IPS-NIHi11 (cell line): ENCODE results near the gene SLC43A1.
"Not testable (repeated sequence)": the region's sequence is repeated elsewhere in the genome, so short reads cannot be mapped to it uniquely, and the experiment has no call there.

ENCODE experiments used
- DNase-seq: peaks from one replicate; pipeline ENCODE4 v3.0.0; 2012; ENCODE audit warnings: mixed read lengths, low spot score

Gene SLC43A1

GRCh38 chr11:57515332-57516060 lies at the start of gene SLC43A1:
TSS of gene SLC43A1 (minus strand) at chr11:57515702. CDS start at chr11:57514111, 1,591 bp downstream.
- DNase-seq, result peak; percentile 63

GRCh38 chr11:57562596-57562995 lies 47.1 kb upstream of the SLC43A1 start:
- DNase-seq, result no peak

GRCh38 chr11:57560146-57560545 lies 44.6 kb upstream of the SLC43A1 start:
- no peak for DNase-seq

GRCh38 chr11:57556041-57556440 lies 40.5 kb upstream of the SLC43A1 start:
- no peak for DNase-seq

GRCh38 chr11:57555393-57555792 lies 39.9 kb upstream of the SLC43A1 start:
- DNase-seq, result no peak

GRCh38 chr11:57552479-57552878 lies 37.0 kb upstream of the SLC43A1 start:
- no peak for DNase-seq

GRCh38 chr11:57551941-57552340 lies 36.4 kb upstream of the SLC43A1 start:
- DNase-seq, result no peak

GRCh38 chr11:57549983-57550382 lies 34.5 kb upstream of the SLC43A1 start:
- DNase-seq, result no peak

- peak; percentile 2 for DNase-seq
Observed at GRCh38 chr11:57547854-57548377, 32.4 kb upstream of the SLC43A1 start.

GRCh38 chr11:57546869-57547475 lies 31.5 kb upstream of the SLC43A1 start:
- peak; percentile 72 for DNase-seq

GRCh38 chr11:57546451-57546850 lies 30.9 kb upstream of the SLC43A1 start:
- DNase-seq, result peak; percentile 1

- peak; percentile 12 for DNase-seq
Observed at GRCh38 chr11:57545883-57546282, 30.4 kb upstream of the SLC43A1 start.

GRCh38 chr11:57544566-57544965 lies 29.1 kb upstream of the SLC43A1 start:
- DNase-seq, result no peak

GRCh38 chr11:57543593-57543992 lies 28.1 kb upstream of the SLC43A1 start:
- peak; percentile 33 for DNase-seq

- peak; percentile 13 for DNase-seq
Observed at GRCh38 chr11:57542582-57542981, 27.1 kb upstream of the SLC43A1 start.

GRCh38 chr11:57541169-57541568 lies 25.7 kb upstream of the SLC43A1 start:
- no peak for DNase-seq

GRCh38 chr11:57539342-57539741 lies 23.8 kb upstream of the SLC43A1 start:
- DNase-seq, result no peak

- peak; percentile 29 for DNase-seq
Observed at GRCh38 chr11:57536947-57537619, 21.6 kb upstream of the SLC43A1 start, which contains the start of gene SMTNL1. TSS of gene SMTNL1 (plus strand) at chr11:57537595. CDS start at chr11:57542643, 5,048 bp downstream.

GRCh38 chr11:57534449-57534848 lies 18.9 kb upstream of the SLC43A1 start:
- DNase-seq, result not testable (repeated sequence)

GRCh38 chr11:57530596-57531507 lies 15.3 kb upstream of the SLC43A1 start, which contains the start of gene TIMM10:
TSS of gene TIMM10 (minus strand) at chr11:57530754. CDS start at chr11:57530189, 565 bp downstream.
- DNase-seq, result peak; percentile 94

- no peak for DNase-seq
Observed at GRCh38 chr11:57530215-57530595, 14.7 kb upstream of the SLC43A1 start.

- no peak for DNase-seq
Observed at GRCh38 chr11:57529012-57529411, 13.5 kb upstream of the SLC43A1 start.
